ENCODE results near the gene QSOX1.

QSOX1 gene

DNA sequence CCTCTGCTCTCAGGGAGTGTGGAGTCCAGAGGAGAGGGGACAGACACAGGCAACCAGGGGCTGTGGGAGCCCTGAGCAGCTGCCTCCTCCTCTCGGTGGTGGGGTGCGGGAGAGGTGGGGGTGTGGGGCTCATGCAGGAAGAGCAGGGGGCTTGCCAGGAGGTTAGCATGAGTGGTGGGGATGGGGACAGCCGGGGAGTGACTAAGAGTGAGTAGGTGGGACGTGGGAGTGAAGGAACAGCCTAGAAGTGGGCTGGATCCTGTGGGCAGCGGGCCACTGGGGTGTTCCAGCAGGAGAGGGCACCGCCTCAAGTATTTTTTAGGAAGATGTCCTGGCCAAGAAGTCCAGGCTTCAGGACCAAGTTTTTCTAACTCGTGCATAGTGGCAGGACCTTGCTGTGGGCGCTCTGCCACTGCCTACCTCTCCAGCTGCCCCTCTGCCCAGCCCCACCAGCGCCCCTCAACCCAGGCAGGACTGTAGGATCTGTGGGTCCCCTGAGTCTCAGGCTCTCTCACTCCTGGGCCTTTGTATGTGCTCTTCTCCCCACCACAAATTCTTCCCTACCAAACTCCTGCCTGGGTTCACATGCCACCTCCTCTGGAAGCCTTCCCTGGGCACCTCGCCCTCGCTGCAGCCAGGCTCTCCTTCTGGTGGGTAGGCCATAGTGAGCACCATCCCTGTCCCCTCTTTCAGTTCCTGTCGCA lies 56.6 kb downstream of the QSOX1 start:
- H3K4me1 Mint-ChIP-seq = peaks cover 12% of the 10 kb centered on the region
- H3K27ac Mint-ChIP-seq = no peak overlapping the region
- no peaks in the 10 kb centered on the region for H3K36me3 Mint-ChIP-seq
- no peak overlapping the region for H3K4me3 Mint-ChIP-seq
- peaks cover 38% of the 10 kb centered on the region for H3K27me3 Mint-ChIP-seq
- CTCF ChIA-PET = interaction anchor here (1.4 kb wide), 1 partner anchor 41 kb away, joined by 3 read pairs; no protein-coding TSS in a partner anchor
- no peaks in the 10 kb centered on the region for H3K9me3 Mint-ChIP-seq
- DNase-seq = no peak

GRCh38 chr1:180211860-180212229 lies 57.2 kb downstream of the QSOX1 start:
- peaks cover 12% of the 10 kb centered on the region for H3K4me1 Mint-ChIP-seq
- DNase-seq = no peak
- H3K36me3 Mint-ChIP-seq = no peaks in the 10 kb centered on the region
- H3K27me3 Mint-ChIP-seq = peaks cover 38% of the 10 kb centered on the region
- no peaks in the 10 kb centered on the region for H3K9me3 Mint-ChIP-seq
- no peak overlapping the region for H3K4me3 Mint-ChIP-seq
- CTCF ChIA-PET = no interaction called here
- no peak overlapping the region for H3K27ac Mint-ChIP-seq

DNA sequence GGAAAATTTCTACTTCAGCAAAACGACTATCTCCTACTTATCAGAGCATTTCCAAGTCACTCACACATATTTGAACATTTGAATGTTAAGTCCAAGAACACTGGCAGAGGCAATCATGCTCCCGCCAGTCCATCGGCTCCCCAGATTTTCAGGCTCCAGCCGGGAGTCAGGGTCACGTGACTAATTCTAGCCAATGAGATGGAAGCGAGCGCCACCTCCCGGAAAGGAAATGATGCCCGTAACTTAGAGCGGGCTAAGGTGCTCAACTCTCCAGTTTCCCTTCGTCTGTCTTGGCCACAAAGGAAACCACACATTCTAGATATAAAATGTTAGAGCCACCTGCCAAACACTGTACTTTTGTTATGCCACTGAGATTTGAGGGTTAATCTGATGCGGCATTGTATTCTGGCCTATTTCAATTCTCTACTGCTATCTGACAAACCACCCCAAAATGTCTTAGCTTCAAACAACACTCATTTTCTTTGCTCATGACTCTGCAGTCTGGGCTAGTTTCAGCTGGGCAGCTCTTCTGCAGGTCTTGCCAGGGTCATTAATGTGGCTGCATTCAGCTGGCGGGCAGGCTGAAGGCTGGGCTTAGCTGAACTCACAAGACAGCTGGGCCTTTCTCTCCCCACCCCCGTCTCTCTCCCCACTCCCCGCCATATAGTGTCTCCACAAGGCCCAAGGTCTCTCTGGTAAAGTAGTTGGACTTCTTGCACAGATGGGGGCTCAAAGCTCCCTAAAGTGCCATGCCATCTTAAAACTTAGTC lies 58.9 kb downstream of the QSOX1 start:
- peaks cover 27% of the 10 kb centered on the region for H3K27me3 Mint-ChIP-seq
- no peaks in the 10 kb centered on the region for H3K36me3 Mint-ChIP-seq
- DNase-seq = peak; percentile 70
- H3K4me3 Mint-ChIP-seq = no peak overlapping the region
- H3K27ac Mint-ChIP-seq = peak overlapping the region; percentile 43
- H3K4me1 Mint-ChIP-seq = peaks cover 12% of the 10 kb centered on the region
- H3K9me3 Mint-ChIP-seq = no peaks in the 10 kb centered on the region
- CTCF ChIA-PET = interaction anchor here (0.8 to 1.7 kb wide), 7 partner anchors 13 to 507 kb away, joined by 3 to 6 read pairs (median 3); no protein-coding TSS in a partner anchor

GRCh38 chr1:180215856-180216625 lies 61.4 kb downstream of the QSOX1 start:
- CTCF ChIA-PET = interaction anchor here (2.1 kb wide), 1 partner anchor 35 kb away, joined by 5 read pairs; no protein-coding TSS in a partner anchor
- H3K27me3 Mint-ChIP-seq = peaks cover 32% of the 10 kb centered on the region
- DNase-seq = no peak

GRCh38 chr1:180217006-180217405 lies 62.3 kb downstream of the QSOX1 start:
- Mint-ChIP-seq H3K9me3 (no peaks in the 10 kb centered on the region), H3K4me3 (no peak overlapping the region), H3K36me3 (no peaks in the 10 kb centered on the region), H3K4me1 (peaks cover 12% of the 10 kb centered on the region), H3K27me3 (peaks cover 30% of the 10 kb centered on the region), H3K27ac (no peak overlapping the region)
- CTCF ChIA-PET = interaction anchor here (1.0 to 1.7 kb wide), 2 partner anchors 402 to 511 kb away, joined by 3 to 5 read pairs; no protein-coding TSS in a partner anchor
- DNase-seq = no peak

More at GRCh38 chr1:180215856-180216625, 61.4 kb downstream of the QSOX1 start:
- Mint-ChIP-seq H3K9me3 (no peaks in the 10 kb centered on the region), H3K4me1 (peaks cover 12% of the 10 kb centered on the region), H3K36me3 (no peaks in the 10 kb centered on the region), H3K27ac (no peak overlapping the region), H3K4me3 (no peak overlapping the region)

GRCh38 chr1:180218806-180219765 lies 64.4 kb downstream of the QSOX1 start:
- H3K4me1 Mint-ChIP-seq = peaks cover 1% of the 10 kb centered on the region
- H3K27ac Mint-ChIP-seq = no peak overlapping the region
- no peaks in the 10 kb centered on the region for H3K9me3 Mint-ChIP-seq
- no peak overlapping the region for H3K4me3 Mint-ChIP-seq
- H3K36me3 Mint-ChIP-seq = no peaks in the 10 kb centered on the region
- CTCF ChIA-PET = no interaction called here
- DNase-seq = no peak
- H3K27me3 Mint-ChIP-seq = peaks cover 45% of the 10 kb centered on the region

DNA sequence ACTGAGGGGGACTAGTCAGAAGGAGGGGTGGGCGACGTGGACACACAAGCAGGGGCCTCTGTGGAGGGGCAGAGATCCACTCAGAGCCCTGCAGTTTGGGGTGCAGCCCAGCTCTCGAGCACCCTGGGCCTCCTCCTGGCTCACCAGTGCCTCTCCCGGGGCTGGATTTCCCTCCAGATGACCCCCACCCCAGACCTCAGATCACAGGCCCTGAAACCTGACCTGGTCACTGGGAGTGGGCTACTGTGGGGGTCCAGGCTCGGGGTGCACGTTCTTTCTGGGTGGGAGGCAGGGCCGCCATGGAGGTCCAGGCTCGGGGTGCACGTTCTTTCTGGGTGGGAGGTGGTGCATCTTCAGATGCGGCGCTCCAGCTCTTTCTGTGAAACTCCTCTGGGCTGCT lies 65.1 kb downstream of the QSOX1 start:
- no peak for DNase-seq
- Mint-ChIP-seq H3K4me1 (no peaks in the 10 kb centered on the region), H3K9me3 (no peaks in the 10 kb centered on the region), H3K27me3 (peaks cover 52% of the 10 kb centered on the region), H3K36me3 (no peaks in the 10 kb centered on the region), H3K27ac (no peak overlapping the region), H3K4me3 (no peak overlapping the region)
- CTCF ChIA-PET = no interaction called here

- H3K27me3 Mint-ChIP-seq = peaks cover 69% of the 10 kb centered on the region
- H3K4me3 Mint-ChIP-seq = no peak overlapping the region
- DNase-seq = no peak
- H3K36me3 Mint-ChIP-seq = no peaks in the 10 kb centered on the region
- CTCF ChIA-PET = interaction anchor here (0.6 to 1.8 kb wide), 2 partner anchors 20 to 411 kb away, joined by 4 to 5 read pairs; no protein-coding TSS in a partner anchor
- H3K9me3 Mint-ChIP-seq = no peaks in the 10 kb centered on the region
- H3K27ac Mint-ChIP-seq = no peak overlapping the region
- no peaks in the 10 kb centered on the region for H3K4me1 Mint-ChIP-seq
Measured at GRCh38 chr1:180221462-180221861, 66.8 kb downstream of the QSOX1 start.

- peaks cover 7% of the 10 kb centered on the region for H3K4me1 Mint-ChIP-seq
- H3K9me3 Mint-ChIP-seq = no peaks in the 10 kb centered on the region
- no peak overlapping the region for H3K27ac Mint-ChIP-seq
- H3K27me3 Mint-ChIP-seq = peaks cover 81% of the 10 kb centered on the region
- DNase-seq = no peak
- CTCF ChIA-PET = no interaction called here
- no peak overlapping the region for H3K4me3 Mint-ChIP-seq
- H3K36me3 Mint-ChIP-seq = no peaks in the 10 kb centered on the region
Measured at GRCh38 chr1:180224902-180225301, 70.2 kb downstream of the QSOX1 start.

GRCh38 chr1:180225403-180225802 lies 70.7 kb downstream of the QSOX1 start:
- Mint-ChIP-seq H3K27me3 (peaks cover 81% of the 10 kb centered on the region), H3K9me3 (no peaks in the 10 kb centered on the region), H3K4me3 (no peak overlapping the region), H3K27ac (no peak overlapping the region), H3K36me3 (no peaks in the 10 kb centered on the region), H3K4me1 (peaks cover 9% of the 10 kb centered on the region)
- no peak for DNase-seq
- CTCF ChIA-PET = no interaction called here

GRCh38 chr1:180227861-180228647 lies 73.4 kb downstream of the QSOX1 start:
- no peaks in the 10 kb centered on the region for H3K9me3 Mint-ChIP-seq

DNA sequence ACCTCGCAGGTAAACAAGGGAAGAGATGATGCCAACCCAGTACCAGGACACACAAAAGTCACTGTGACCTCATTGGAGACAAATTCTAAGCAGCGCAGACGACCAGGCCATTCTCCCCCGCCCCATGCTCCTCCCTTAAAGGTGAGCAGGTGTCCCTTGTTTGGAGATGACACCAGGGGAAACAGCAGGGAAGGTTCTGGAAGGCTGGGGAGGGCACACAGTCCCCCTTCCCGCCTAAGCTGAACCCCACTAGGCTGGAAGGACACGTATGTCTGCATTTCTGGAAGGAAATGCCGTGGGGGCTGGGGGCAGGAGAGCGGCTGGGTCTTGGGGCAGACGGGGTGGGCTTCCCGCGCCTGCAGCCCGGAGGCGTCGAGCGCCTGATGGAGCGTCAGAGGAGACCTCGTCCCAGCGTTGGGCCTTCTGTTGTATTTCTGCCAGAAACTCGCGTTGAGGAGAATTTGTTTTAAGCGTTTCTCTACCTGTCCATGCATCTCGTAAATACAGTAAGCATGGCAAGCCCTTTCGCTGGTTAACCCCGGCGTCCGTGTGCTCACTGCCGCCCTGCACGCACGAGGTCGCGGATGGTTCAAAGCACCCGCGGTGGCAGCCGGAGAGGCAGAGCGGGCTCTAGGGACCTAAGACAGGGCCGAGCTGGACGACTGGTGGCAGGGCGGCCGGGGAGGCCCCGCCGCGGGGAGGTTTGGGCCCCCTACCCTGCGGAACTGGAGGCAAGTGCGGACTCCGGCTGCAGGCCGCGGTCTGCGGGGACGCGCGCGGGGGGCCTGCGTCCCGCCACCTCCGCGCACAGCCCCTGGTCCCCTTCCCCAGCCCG lies 74.2 kb downstream of the QSOX1 start:
- H3K36me3 Mint-ChIP-seq = no peaks in the 10 kb centered on the region
- DNase-seq = peak; percentile 37
- H3K27me3 Mint-ChIP-seq = peaks cover 91% of the 10 kb centered on the region
- peak overlapping the region; percentile 70 for H3K27ac Mint-ChIP-seq
- peaks cover 22% of the 10 kb centered on the region for H3K4me1 Mint-ChIP-seq
- CTCF ChIA-PET = no interaction called here
- no peaks in the 10 kb centered on the region for H3K9me3 Mint-ChIP-seq
- H3K4me3 Mint-ChIP-seq = peak overlapping the region; percentile 70

More at GRCh38 chr1:180227861-180228647, 73.4 kb downstream of the QSOX1 start:
- DNase-seq = no peak
- Mint-ChIP-seq H3K4me3 (peak overlapping the region; percentile 60), H3K27ac (no peak overlapping the region), H3K36me3 (no peaks in the 10 kb centered on the region), H3K27me3 (peaks cover 91% of the 10 kb centered on the region), H3K4me1 (peaks cover 21% of the 10 kb centered on the region)
- CTCF ChIA-PET = no interaction called here
